Fibroblast of mammary gland (primary cell): ENCODE results near the gene FOXC1.

Source experiments
- DNase-seq: peaks from one replicate; pipeline ENCODE4 v3.0.0-alpha.2; 2010; ENCODE audit warnings: low read depth
- H3K4me3 ChIP-seq: 2 replicates; pipeline ENCODE4 v1.5.1; 2011; ENCODE audit warnings: low read depth, mild to moderate bottlenecking, low read length, moderate library complexity; ENCODE audit not compliant: control insufficient read depth
- CTCF ChIP-seq: conservative IDR thresholded peaks from 2 replicates; pipeline ENCODE4 v1.5.1; 2011; ENCODE audit warnings: low read depth, low read length, inconsistent platforms; ENCODE audit not compliant: control insufficient read depth, insufficient read depth

The FOXC1 gene

GRCh38 chr6:1619673-1620503 lies 10.2 kb downstream of the FOXC1 start:
- no peak overlapping the region for H3K4me3 ChIP-seq
- DNase-seq = no peak
- TF ChIP-seq CTCF = no peak

- TF ChIP-seq CTCF = no peak
- no peak for DNase-seq
- H3K4me3 ChIP-seq = no peak overlapping the region
Measured at GRCh38 chr6:1620504-1621069, 10.9 kb downstream of the FOXC1 start.

GRCh38 chr6:1621070-1621701 lies 11.5 kb downstream of the FOXC1 start:
- DNase-seq = no peak
- no peak overlapping the region for H3K4me3 ChIP-seq
- no peak for TF ChIP-seq CTCF

- no peak for DNase-seq
- H3K4me3 ChIP-seq = no peak overlapping the region
- TF ChIP-seq CTCF = no peak
Measured at GRCh38 chr6:1622220-1622850, 12.6 kb downstream of the FOXC1 start.

- DNase-seq = no peak
- H3K4me3 ChIP-seq = no peak overlapping the region
- TF ChIP-seq CTCF = no peak
Measured at GRCh38 chr6:1622851-1623768, 13.4 kb downstream of the FOXC1 start.

GRCh38 chr6:1623769-1624057 lies 14.0 kb downstream of the FOXC1 start:
- no peak for TF ChIP-seq CTCF
- no peak overlapping the region for H3K4me3 ChIP-seq
- no peak for DNase-seq
